ENCODE measurements around the gene TNFRSF1B. TPM values are rescaled to one million over a fixed set of nuclear protein-coding genes. Genes with fewer than 3 reads are reported as not detected.

Gene TNFRSF1B
- total RNA-seq, 1 experiment from 2014 or later = not detected

GRCh38 chr1:12244078-12244477 is 77.3 kb downstream of the TNFRSF1B start:
- no peaks in the 10 kb centered on the region for H3K9me3 ChIP-seq (ENCODE audit: low read depth, low read length, poor library complexity, severe bottlenecking)
- H3K4me3 ChIP-seq (ENCODE audit: low read depth, low read length, poor library complexity, severe bottlenecking) = no peak overlapping the region
- TF ChIP-seq EZH2 (IDR thresholded peaks at IDR 0.05; ENCODE audit: borderline replicate concordance, low read depth, low read length, poor library complexity, severe bottlenecking) = no peak
- peak; percentile 63 for TF ChIP-seq CTCF (conservative IDR thresholded peaks at IDR 0.05; ENCODE audit: low read depth, low read length)
- H3K27me3 ChIP-seq (replicated peaks; ENCODE audit: insufficient read depth, low read depth, low read length, poor library complexity) = no peaks in the 10 kb centered on the region
- BruUV-seq (replicated peaks) = no TSS peak
- intact Hi-C loops (cut with micrococcal nuclease; ENCODE audit: unreplicated experiment) = no loop called here
- ChIA-PET CTCF (interaction anchor here (1.0 kb wide), 1 partner anchor 119 kb away, joined by 5 read pairs; no protein-coding TSS in a partner anchor), POLR2A (ENCODE audit: low non-redundant PET) (no interaction called here)
- peak; percentile 40 for DNase-seq (ENCODE audit: low spot score)
- peaks cover 18% of the 10 kb centered on the region for H3K36me3 ChIP-seq (ENCODE audit: insufficient read depth, low read length, poor library complexity, severe bottlenecking)
- H3K27ac ChIP-seq (ENCODE audit: low read depth, low read length, poor library complexity, severe bottlenecking) = no peak overlapping the region
- H3K4me1 ChIP-seq (ENCODE audit: insufficient read depth, low read length, poor library complexity, severe bottlenecking) = no peaks in the 10 kb centered on the region

DNA sequence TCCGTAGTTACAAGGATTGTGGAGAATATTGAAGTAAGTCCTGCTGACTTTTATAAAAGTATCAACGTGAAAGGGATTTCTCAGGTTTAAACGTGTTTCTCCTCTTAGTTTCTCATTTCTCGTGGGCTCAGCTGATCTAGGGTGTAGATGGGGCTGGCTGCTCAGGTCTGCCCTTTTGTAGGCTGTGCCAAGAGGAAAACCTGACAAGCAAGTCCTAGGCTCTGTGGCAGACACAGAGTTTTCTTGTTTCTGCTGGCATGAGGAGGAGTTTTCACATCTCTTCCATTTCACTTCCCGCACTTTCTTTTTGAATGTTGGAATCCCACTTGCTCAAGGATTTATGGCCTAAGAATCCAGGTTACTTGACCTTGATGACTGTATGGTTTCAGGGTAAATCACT is 77.8 kb downstream of the TNFRSF1B start:
- H3K27me3 ChIP-seq (replicated peaks; ENCODE audit: insufficient read depth, low read depth, low read length, poor library complexity) = no peaks in the 10 kb centered on the region
- CTCF ChIA-PET = interaction anchor here (1.0 kb wide), 1 partner anchor 120 kb away, joined by 5 read pairs; no protein-coding TSS in a partner anchor
- BruUV-seq (replicated peaks) = no TSS peak
- TF ChIP-seq EZH2 (IDR thresholded peaks at IDR 0.05; ENCODE audit: borderline replicate concordance, low read depth, low read length, poor library complexity, severe bottlenecking) = no peak
- no peak for TF ChIP-seq CTCF (conservative IDR thresholded peaks at IDR 0.05; ENCODE audit: low read depth, low read length)
- H3K9me3 ChIP-seq (ENCODE audit: low read depth, low read length, poor library complexity, severe bottlenecking) = no peaks in the 10 kb centered on the region
- H3K36me3 ChIP-seq (ENCODE audit: insufficient read depth, low read length, poor library complexity, severe bottlenecking) = peaks cover 21% of the 10 kb centered on the region
- H3K4me3 ChIP-seq (ENCODE audit: low read depth, low read length, poor library complexity, severe bottlenecking) = no peak overlapping the region
- no peak overlapping the region for H3K27ac ChIP-seq (ENCODE audit: low read depth, low read length, poor library complexity, severe bottlenecking)
- H3K4me1 ChIP-seq (ENCODE audit: insufficient read depth, low read length, poor library complexity, severe bottlenecking) = no peaks in the 10 kb centered on the region
- intact Hi-C loops (cut with micrococcal nuclease; ENCODE audit: unreplicated experiment) = no loop called here
- POLR2A ChIA-PET (ENCODE audit: low non-redundant PET) = no interaction called here
- no peak for DNase-seq (ENCODE audit: low spot score)

DNA sequence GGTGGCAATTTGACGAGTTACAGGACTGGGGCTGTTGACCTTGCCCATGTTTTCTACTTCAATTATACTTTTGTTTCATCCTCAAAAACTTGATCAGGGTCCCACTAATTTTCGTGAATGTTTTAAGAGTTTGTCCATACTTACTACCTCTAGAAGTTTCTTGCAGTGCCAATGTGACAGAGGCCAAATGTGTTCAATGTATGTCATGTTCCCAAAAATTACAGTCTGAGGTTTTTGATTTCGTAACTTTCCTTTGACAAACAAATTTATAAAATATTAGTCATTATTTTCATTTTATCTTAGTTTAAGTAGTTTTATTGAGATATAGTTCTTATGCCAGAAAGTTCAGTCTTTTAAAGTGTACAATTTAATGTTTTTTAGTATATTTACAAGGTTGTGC is 78.3 kb downstream of the TNFRSF1B start:
- CTCF ChIA-PET = no interaction called here
- Histone ChIP-seq H3K36me3 (ENCODE audit: insufficient read depth, low read length, poor library complexity, severe bottlenecking) (peaks cover 27% of the 10 kb centered on the region), H3K4me3 (ENCODE audit: low read depth, low read length, poor library complexity, severe bottlenecking) (no peak overlapping the region), H3K9me3 (ENCODE audit: low read depth, low read length, poor library complexity, severe bottlenecking) (no peaks in the 10 kb centered on the region), H3K27me3 (replicated peaks; ENCODE audit: insufficient read depth, low read depth, low read length, poor library complexity) (no peaks in the 10 kb centered on the region), H3K4me1 (ENCODE audit: insufficient read depth, low read length, poor library complexity, severe bottlenecking) (no peaks in the 10 kb centered on the region), H3K27ac (ENCODE audit: low read depth, low read length, poor library complexity, severe bottlenecking) (no peak overlapping the region)
- POLR2A ChIA-PET (ENCODE audit: low non-redundant PET) = no interaction called here
- TF ChIP-seq EZH2 (IDR thresholded peaks at IDR 0.05; ENCODE audit: borderline replicate concordance, low read depth, low read length, poor library complexity, severe bottlenecking) = no peak
- no peak for TF ChIP-seq CTCF (conservative IDR thresholded peaks at IDR 0.05; ENCODE audit: low read depth, low read length)
- intact Hi-C loops (cut with micrococcal nuclease; ENCODE audit: unreplicated experiment) = no loop called here
- BruUV-seq (replicated peaks) = no TSS peak
- DNase-seq (ENCODE audit: low spot score) = no peak
